Measurements from ENCODE around the gene P2RX2.

DNA sequence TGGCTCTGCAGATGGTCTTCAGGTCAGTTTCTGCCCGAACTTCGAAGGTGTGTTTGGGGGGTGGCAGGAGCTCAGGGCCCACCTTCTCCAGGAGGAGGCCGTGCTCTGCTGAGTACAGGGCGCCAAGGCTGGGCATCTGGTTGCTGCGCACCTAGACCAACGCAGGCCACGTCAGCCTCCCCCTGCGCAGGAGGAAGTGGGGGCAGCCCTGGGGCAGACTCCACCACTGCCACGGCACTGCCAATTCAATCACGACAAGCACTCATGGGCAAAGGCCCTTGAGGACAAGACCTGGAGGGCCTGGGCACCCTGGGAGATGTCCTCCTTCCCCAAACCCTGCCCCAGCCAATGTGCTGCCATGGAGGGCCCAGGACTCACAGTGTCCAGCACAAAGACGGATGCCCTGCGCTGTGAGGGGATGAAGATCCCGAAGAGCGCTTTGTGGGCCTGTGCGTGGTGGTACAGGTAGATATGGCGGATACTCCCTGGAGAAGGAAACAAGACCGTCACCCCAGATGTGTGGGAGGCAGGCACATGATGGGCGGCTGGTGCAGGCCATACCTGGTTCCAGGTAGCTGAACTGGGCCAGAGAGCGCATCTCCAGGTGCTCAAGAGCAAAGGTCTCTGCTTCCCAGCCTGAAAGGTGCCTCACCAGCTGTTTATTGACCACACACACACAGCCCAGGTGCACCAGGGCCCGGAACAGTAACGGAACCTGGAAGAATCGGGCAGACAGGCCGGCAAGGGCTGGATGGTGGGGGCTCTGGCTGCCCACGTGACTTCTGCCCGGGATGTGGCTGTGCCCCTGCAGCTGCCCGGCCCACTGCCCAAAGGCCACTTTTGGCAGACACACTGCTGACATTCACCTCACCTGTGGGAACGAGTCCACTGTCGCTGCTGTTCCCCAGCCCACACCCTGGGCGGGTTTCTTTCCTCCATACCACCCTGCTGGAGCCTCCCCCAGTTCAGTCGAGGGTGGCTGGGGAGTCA, 24.6 kb downstream of the P2RX2 start:
- TF ChIP-seq POLR2A (IDR thresholded peaks at IDR 0.05) = no peak
- TF ChIP-seq, protein P1, sequence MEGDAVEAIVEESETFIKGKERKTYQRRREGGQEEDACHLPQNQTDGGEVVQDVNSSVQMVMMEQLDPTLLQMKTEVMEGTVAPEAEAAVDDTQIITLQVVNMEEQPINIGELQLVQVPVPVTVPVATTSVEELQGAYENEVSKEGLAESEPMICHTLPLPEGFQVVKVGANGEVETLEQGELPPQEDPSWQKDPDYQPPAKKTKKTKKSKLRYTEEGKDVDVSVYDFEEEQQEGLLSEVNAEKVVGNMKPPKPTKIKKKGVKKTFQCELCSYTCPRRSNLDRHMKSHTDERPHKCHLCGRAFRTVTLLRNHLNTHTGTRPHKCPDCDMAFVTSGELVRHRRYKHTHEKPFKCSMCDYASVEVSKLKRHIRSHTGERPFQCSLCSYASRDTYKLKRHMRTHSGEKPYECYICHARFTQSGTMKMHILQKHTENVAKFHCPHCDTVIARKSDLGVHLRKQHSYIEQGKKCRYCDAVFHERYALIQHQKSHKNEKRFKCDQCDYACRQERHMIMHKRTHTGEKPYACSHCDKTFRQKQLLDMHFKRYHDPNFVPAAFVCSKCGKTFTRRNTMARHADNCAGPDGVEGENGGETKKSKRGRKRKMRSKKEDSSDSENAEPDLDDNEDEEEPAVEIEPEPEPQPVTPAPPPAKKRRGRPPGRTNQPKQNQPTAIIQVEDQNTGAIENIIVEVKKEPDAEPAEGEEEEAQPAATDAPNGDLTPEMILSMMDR (IDR thresholded peaks at IDR 0.05) = no peak

Measured in body of pancreas (tissue), 4 donors.